NCI-H345 treated with DMSO at 0.1 percent for 48 hours (cell line): ENCODE data around the gene ZNF544.
A peak's percentile ranks its signal among the peaks of the same experiment; 100 is the strongest.
"Not testable (repeated sequence)": the region's sequence is repeated elsewhere in the genome, so short reads cannot be mapped to it uniquely, and the experiment has no call there.

Experiments
- DNase-seq: peaks from one replicate; lab custom pipeline; 2025; ENCODE audit not compliant: unreplicated experiment; lab: John Stamatoyannopoulos, UW

ZNF544 gene

GRCh38 chr19:58252102-58252685 lies 23.5 kb downstream of the ZNF544 start:
- DNase-seq: no peak

DNA sequence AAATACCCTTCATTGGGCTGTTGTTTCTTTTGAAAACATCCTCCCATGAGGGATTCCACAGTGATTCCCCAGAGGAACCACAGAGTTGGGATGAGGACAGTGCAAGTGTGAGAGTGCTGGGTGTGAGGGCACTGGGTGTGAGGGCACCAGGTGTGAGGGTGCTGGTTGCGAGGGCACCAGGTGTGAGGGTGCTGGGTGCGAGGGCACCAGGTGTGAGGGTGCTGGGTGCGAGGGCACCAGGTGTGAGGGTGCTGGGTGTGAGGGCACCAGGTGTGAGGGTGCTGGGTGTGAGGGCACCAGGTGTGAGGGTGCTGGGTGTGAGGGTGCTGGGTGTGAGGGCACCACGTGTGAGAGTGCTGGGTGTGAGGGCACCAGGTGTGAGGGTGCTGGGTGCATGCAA lies 29.5 kb downstream of the ZNF544 start:
- not testable (repeated sequence) for DNase-seq

GRCh38 chr19:58261600-58261967 lies 32.9 kb downstream of the ZNF544 start:
- no peak for DNase-seq

GRCh38 chr19:58261968-58262921 lies 33.5 kb downstream of the ZNF544 start:
- DNase-seq: no peak

GRCh38 chr19:58262922-58263296 lies 34.2 kb downstream of the ZNF544 start:
- no peak for DNase-seq

DNA sequence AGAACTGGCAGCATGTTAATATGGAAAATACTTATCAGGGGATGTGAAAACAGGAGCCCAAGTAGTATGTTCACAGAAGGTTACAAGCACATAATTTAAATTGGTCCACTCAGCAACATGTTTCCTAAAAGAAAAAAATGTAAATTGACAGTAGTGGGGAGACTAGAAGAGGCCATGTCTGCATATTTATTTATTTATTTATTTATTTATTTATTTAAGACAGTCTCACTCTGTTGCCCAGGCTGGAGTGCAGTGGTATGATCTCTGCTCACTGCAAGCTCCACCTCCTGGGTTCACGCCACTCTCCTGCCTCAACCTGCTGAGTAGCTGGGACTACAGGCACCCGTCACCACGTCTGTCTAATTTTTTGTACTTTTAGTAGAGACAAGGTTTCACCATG lies 36.4 kb downstream of the ZNF544 start:
- DNase-seq: no peak

DNA sequence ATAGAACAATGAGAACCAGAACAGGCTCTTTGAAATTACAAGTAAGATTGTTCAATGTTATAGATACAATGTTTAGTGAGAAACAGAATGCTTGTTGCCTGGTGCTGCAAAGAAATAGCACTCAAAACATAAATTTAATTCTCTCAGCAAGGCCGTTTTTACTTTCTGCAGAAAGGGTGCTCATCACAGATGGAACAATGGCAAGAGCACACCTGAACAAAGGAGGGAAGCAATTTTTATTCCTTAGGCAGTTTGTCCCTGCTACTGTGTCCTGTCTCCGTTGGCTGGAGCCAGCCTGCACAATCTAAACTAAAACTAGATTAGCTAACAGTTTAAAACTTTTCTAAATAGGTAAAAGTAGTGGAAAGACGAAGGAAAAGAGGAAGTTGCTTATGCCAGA lies 39.6 kb downstream of the ZNF544 start:
- no peak for DNase-seq

- DNase-seq: no peak
Observed at GRCh38 chr19:58274771-58275201, 46.1 kb downstream of the ZNF544 start.

DNA sequence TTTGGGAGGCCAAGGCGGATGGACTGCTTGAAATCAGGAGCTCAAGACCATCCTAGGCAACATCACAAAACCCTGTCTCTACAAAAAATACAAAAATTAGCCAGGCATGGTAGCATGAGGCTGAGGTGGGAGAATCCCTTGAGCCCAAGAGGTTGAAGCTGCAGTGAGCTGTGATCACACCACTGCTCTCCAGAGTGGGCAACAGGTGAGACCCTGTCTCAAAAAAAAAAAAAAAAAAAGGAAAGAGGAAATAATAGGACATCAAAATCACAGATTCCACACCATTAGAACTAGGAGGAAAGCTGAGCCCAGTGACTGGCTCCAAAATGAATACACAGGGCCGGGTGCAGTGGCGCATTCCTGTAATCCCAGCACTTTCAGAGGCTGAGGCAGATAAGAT lies 46.9 kb downstream of the ZNF544 start:
- no peak for DNase-seq

GRCh38 chr19:58277197-58277596 lies 48.5 kb downstream of the ZNF544 start:
- no peak for DNase-seq

GRCh38 chr19:58277748-58278540 lies 49.2 kb downstream of the ZNF544 start:
- DNase-seq: no peak

- peak; percentile 81 for DNase-seq
Observed at GRCh38 chr19:58278541-58279041, 49.9 kb downstream of the ZNF544 start, which contains the start of gene ZNF8. ZNF8 (plus strand) TSS chr19:58278955; CDS start chr19:58279082, 127 bp downstream.

- peak; percentile 43 for DNase-seq
Observed at GRCh38 chr19:58279042-58279924, 50.6 kb downstream of the ZNF544 start.

DNA sequence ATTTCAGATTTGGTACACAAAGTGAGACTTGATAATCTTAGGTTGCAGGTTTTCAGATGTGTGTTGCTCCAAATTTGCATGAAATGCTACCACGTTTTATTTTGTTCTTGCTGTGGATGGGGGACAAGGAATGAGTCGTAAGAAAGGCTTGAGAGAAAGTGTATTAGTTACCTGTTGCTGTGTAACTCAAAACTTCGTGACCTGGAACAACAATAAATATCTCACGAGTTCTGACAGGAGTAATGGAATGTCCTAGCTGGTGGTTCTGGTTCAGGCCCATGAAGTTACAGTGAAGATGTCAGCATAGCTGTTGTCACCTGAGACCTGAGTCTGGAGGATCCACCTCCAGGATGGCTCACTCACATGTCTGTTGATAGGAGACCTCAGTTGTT lies 51.2 kb downstream of the ZNF544 start:
- no peak for DNase-seq

DNA sequence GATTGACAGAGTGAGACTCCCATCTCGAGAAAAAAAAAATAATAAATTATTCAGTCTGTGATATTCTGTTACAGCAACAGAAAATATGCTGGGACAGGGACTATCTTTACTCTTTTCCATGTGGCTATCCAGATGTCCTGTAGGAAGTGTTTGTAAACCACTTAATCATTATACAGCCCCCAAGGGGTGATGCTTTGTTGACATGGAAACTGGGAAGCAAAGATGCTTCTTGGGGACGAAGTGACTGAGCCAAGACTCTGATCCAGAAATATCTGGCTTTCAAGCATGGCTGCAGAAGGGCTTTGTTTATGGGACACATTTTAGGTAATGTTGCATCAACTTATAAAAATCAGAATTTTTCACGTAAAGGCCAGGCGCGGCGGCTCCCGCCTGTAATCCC lies 55.5 kb downstream of the ZNF544 start:
- no peak for DNase-seq

DNA sequence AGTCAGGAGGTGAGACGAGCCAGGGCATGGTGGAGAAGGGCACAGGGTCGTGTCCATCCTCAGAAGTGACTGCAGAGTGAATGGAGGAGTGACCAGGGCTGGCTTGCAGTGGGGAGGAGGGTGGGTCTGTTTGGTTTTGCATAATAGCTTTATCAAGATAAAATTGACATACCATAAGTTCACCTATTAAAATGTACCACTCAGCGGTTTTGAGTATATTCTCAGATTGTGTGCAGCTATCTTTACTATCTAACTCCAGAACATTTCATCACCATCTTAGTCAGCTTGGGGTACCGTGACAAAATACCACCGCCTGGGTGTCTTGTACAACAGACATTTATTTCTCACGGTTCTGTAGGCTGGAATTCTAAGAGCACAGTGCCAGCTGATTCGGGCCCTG lies 63.2 kb downstream of the ZNF544 start:
- no peak for DNase-seq

DNA sequence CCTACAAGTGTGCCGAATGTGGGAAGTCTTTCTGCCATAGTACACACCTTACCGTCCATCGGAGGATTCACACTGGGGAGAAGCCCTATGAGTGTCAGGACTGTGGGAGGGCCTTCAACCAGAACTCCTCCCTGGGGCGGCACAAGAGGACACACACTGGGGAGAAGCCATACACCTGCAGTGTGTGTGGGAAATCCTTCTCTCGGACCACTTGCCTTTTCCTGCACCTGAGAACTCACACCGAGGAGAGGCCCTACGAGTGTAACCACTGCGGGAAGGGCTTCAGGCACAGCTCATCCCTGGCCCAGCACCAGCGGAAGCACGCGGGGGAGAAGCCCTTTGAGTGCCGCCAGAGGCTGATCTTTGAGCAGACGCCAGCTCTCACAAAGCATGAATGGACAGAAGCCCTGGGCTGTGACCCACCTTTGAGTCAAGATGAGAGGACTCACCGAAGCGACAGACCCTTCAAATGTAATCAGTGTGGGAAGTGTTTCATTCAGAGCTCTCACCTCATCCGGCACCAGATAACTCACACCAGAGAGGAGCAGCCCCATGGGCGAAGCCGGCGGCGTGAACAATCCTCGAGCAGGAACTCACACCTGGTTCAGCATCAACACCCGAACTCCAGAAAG lies 66.1 kb downstream of the ZNF544 start:
- DNase-seq: no peak

- no peak for DNase-seq
Observed at GRCh38 chr19:58296104-58296503, 67.4 kb downstream of the ZNF544 start.

- no peak for DNase-seq
Observed at GRCh38 chr19:58300620-58301019, 71.9 kb downstream of the ZNF544 start.

DNA sequence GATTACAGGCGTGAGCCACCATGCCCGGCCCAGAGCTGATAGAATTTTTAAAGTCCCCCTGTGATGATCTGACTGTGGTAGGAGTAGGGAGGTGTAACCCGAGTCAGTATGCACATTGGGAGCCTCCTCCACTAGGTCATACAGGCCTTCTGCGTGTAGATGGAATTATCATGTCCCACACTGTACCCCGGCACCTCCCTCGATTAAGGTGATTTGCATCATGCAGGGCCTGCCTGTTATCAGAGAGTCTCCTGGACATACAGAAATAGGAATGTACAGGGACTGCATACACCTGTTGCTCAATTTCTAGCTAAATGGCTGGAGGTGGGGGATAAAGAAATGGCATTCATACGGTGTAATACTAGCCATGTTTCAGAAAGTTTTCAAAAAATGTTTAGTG lies 75.5 kb downstream of the ZNF544 start:
- DNase-seq: no peak
